Measurements from ENCODE around the gene XKR7.
"Not testable (repeated sequence)": the region's sequence is repeated elsewhere in the genome, so short reads cannot be mapped to it uniquely, and the experiment has no call there.

XKR7 gene

GRCh38 chr20:31967830-31968249, at the start of gene XKR7:
XKR7 (plus strand) TSS chr20:31968151; CDS start chr20:31968176, 25 bp downstream.
- Histone ChIP-seq H3K36me3 (no peaks in the 10 kb centered on the region), H3K4me3 (ENCODE audit: low read depth in 1 of 2, low read length in 1 of 2) (peak within 1 kb of the TSS; percentile 44 to 58), H3K27ac (no peak within 1 kb of the TSS), H3K27me3 (peaks cover 100% of the 10 kb centered on the region), H3K9me3 (no peaks in the 10 kb centered on the region), H3K4me1 (ENCODE audit: control insufficient read depth in 1 of 2, insufficient read depth in 1 of 2, low read depth in 1 of 2, low read length in 1 of 2) (peaks cover 4 to 6% of the 10 kb centered on the region in 2 experiments)
- no peak for TF ChIP-seq CTCF (IDR thresholded peaks at IDR 0.05)

GRCh38 chr20:31918466-31919105, 49.4 kb upstream of the XKR7 start:
- H3K27ac ChIP-seq, result no peak overlapping the region
- TF ChIP-seq CTCF (IDR thresholded peaks at IDR 0.05), result no peak
- H3K9me3 ChIP-seq, result no peaks in the 10 kb centered on the region
- no peaks in the 10 kb centered on the region for H3K36me3 ChIP-seq
- H3K4me3 ChIP-seq (ENCODE audit: low read depth in 1 of 2, low read length in 1 of 2), result no peak overlapping the region
- H3K27me3 ChIP-seq, result peaks cover 4% of the 10 kb centered on the region
- H3K4me1 ChIP-seq (ENCODE audit: control insufficient read depth in 1 of 2, insufficient read depth in 1 of 2, low read depth in 1 of 2, low read length in 1 of 2), result no peaks in the 10 kb centered on the region

GRCh38 chr20:31919410-31920155, 48.4 kb upstream of the XKR7 start:
- Histone ChIP-seq H3K4me1 (ENCODE audit: control insufficient read depth in 1 of 2, insufficient read depth in 1 of 2, low read depth in 1 of 2, low read length in 1 of 2) (no peaks in the 10 kb centered on the region), H3K27me3 (peaks cover 5% of the 10 kb centered on the region), H3K36me3 (no peaks in the 10 kb centered on the region), H3K4me3 (ENCODE audit: low read depth in 1 of 2, low read length in 1 of 2) (no peak overlapping the region), H3K9me3 (no peaks in the 10 kb centered on the region), H3K27ac (no peak overlapping the region)
- no peak for TF ChIP-seq CTCF (IDR thresholded peaks at IDR 0.05)

- Histone ChIP-seq H3K9me3 (no peaks in the 10 kb centered on the region), H3K4me1 (ENCODE audit: control insufficient read depth in 1 of 2, insufficient read depth in 1 of 2, low read depth in 1 of 2, low read length in 1 of 2) (no peaks in the 10 kb centered on the region), H3K4me3 (ENCODE audit: low read depth in 1 of 2, low read length in 1 of 2) (no peak overlapping the region), H3K27ac (no peak overlapping the region), H3K36me3 (no peaks in the 10 kb centered on the region), H3K27me3 (peaks cover 5% of the 10 kb centered on the region)
- no peak for TF ChIP-seq CTCF (IDR thresholded peaks at IDR 0.05)
These were observed 47.6 kb upstream of the XKR7 start for GRCh38 chr20:31920275-31920855.

GRCh38 chr20:31921480-31921879, 46.5 kb upstream of the XKR7 start:
- not testable (repeated sequence) for H3K27me3 ChIP-seq; H3K9me3 ChIP-seq; H3K4me1 ChIP-seq (ENCODE audit: control insufficient read depth in 1 of 2, insufficient read depth in 1 of 2, low read depth in 1 of 2, low read length in 1 of 2); H3K4me3 ChIP-seq (ENCODE audit: low read depth in 1 of 2, low read length in 1 of 2); H3K36me3 ChIP-seq; H3K27ac ChIP-seq

GRCh38 chr20:31922181-31922580, 45.8 kb upstream of the XKR7 start:
- Histone ChIP-seq H3K9me3 (no peaks in the 10 kb centered on the region), H3K4me3 (ENCODE audit: low read depth in 1 of 2, low read length in 1 of 2) (no peak overlapping the region), H3K27ac (no peak overlapping the region), H3K4me1 (ENCODE audit: control insufficient read depth in 1 of 2, insufficient read depth in 1 of 2, low read depth in 1 of 2, low read length in 1 of 2) (no peaks in the 10 kb centered on the region), H3K36me3 (no peaks in the 10 kb centered on the region), H3K27me3 (peaks cover 5% of the 10 kb centered on the region)
- TF ChIP-seq CTCF (IDR thresholded peaks at IDR 0.05), result no peak
